ENCODE measurements around the gene LAMA4.
A peak's percentile ranks its signal among the peaks of the same experiment; 100 is the strongest.

Gene LAMA4

GRCh38 chr6:112205427-112206109 is 48.8 kb downstream of the LAMA4 start:
- Histone ChIP-seq H3K4ac (ENCODE audit: low read depth, low read length) (no peak overlapping the region), H3K9me3 (ENCODE audit: insufficient read depth, low read depth, low read length) (no peaks in the 10 kb centered on the region), H2BK12ac (ENCODE audit: low read length) (peak overlapping the region; percentile 27), H3K4me2 (ENCODE audit: low read length) (no peak overlapping the region), H2BK5ac (ENCODE audit: low read depth, low read length, poor library complexity) (peak overlapping the region; percentile 12), H3K14ac (ENCODE audit: low read length) (no peak overlapping the region), H3K9ac (ENCODE audit: low read length) (no peak overlapping the region), H2AK5ac (ENCODE audit: low read length) (no peak overlapping the region), H3K79me1 (ENCODE audit: low read length) (peaks cover 5% of the 10 kb centered on the region), H2BK120ac (ENCODE audit: insufficient read depth, low read length, poor library complexity) (peak overlapping the region; percentile 44), H3K27ac (ENCODE audit: low read depth, low read length) (no peak overlapping the region), H4K12ac (ENCODE audit: low read depth, low read length) (no peak overlapping the region), H3K79me2 (ENCODE audit: control insufficient read depth, insufficient read depth, low read length, poor library complexity) (no peaks in the 10 kb centered on the region), H3K23ac (ENCODE audit: low read length) (no peak overlapping the region), H3K36me3 (ENCODE audit: control insufficient read depth in 1 of 2, insufficient read depth in 2 of 2, low read length in 2 of 2) (no peaks in the 10 kb centered on the region), H4K8ac (ENCODE audit: low read depth, low read length) (no peak overlapping the region), H3K18ac (ENCODE audit: low read length) (no peak overlapping the region), H3K4me1 (ENCODE audit: control insufficient read depth in 1 of 2, insufficient read depth in 2 of 2, low read length in 2 of 2) (peaks cover 2 to 13% of the 10 kb centered on the region in 2 experiments), H2AFZ (ENCODE audit: insufficient read depth, low read length, poor library complexity) (no peak overlapping the region), H3K4me3 (ENCODE audit: low read depth, low read length) (no peak overlapping the region), H3K27me3 (ENCODE audit: insufficient read depth, low read length) (no peaks in the 10 kb centered on the region), H4K91ac (ENCODE audit: low read depth, low read length) (peak overlapping the region; percentile 20)
- WGBS (ENCODE audit: extremely low coverage, insufficient coverage, insufficient read length), result no CpG with 5 or more reads among the region's 5 CpGs
- DNase-seq, result no peak

GRCh38 chr6:112204350-112204706 is 50.0 kb downstream of the LAMA4 start:
- Histone ChIP-seq H3K4me1 (ENCODE audit: control insufficient read depth in 1 of 2, insufficient read depth in 2 of 2, low read length in 2 of 2) (peaks cover 2 to 13% of the 10 kb centered on the region in 2 experiments), H2AFZ (ENCODE audit: insufficient read depth, low read length, poor library complexity) (no peak overlapping the region), H4K8ac (ENCODE audit: low read depth, low read length) (no peak overlapping the region), H4K91ac (ENCODE audit: low read depth, low read length) (no peak overlapping the region), H3K36me3 (ENCODE audit: control insufficient read depth in 1 of 2, insufficient read depth in 2 of 2, low read length in 2 of 2) (no peaks in the 10 kb centered on the region), H4K12ac (ENCODE audit: low read depth, low read length) (no peak overlapping the region), H3K23ac (ENCODE audit: low read length) (no peak overlapping the region), H2BK120ac (ENCODE audit: insufficient read depth, low read length, poor library complexity) (no peak overlapping the region), H3K14ac (ENCODE audit: low read length) (no peak overlapping the region), H3K9ac (ENCODE audit: low read length) (no peak overlapping the region), H3K4me3 (ENCODE audit: low read depth, low read length) (no peak overlapping the region), H3K27ac (ENCODE audit: low read depth, low read length) (no peak overlapping the region), H3K4me2 (ENCODE audit: low read length) (no peak overlapping the region), H3K9me3 (ENCODE audit: insufficient read depth, low read depth, low read length) (no peaks in the 10 kb centered on the region), H2BK5ac (ENCODE audit: low read depth, low read length, poor library complexity) (no peak overlapping the region), H3K4ac (ENCODE audit: low read depth, low read length) (no peak overlapping the region), H3K79me1 (ENCODE audit: low read length) (peaks cover 5% of the 10 kb centered on the region), H2BK12ac (ENCODE audit: low read length) (no peak overlapping the region), H2AK5ac (ENCODE audit: low read length) (no peak overlapping the region), H3K79me2 (ENCODE audit: control insufficient read depth, insufficient read depth, low read length, poor library complexity) (no peaks in the 10 kb centered on the region), H3K18ac (ENCODE audit: low read length) (no peak overlapping the region), H3K27me3 (ENCODE audit: insufficient read depth, low read length) (no peaks in the 10 kb centered on the region)
- no CpG with 5 or more reads among the region's 4 CpGs for WGBS (ENCODE audit: extremely low coverage, insufficient coverage, insufficient read length)
- DNase-seq, result no peak

- Histone ChIP-seq H3K9me3 (ENCODE audit: insufficient read depth, low read depth, low read length) (no peaks in the 10 kb centered on the region), H3K36me3 (ENCODE audit: control insufficient read depth in 1 of 2, insufficient read depth in 2 of 2, low read length in 2 of 2) (no peaks in the 10 kb centered on the region), H3K27me3 (ENCODE audit: insufficient read depth, low read length) (no peaks in the 10 kb centered on the region), H2BK5ac (ENCODE audit: low read depth, low read length, poor library complexity) (no peak overlapping the region), H3K9ac (ENCODE audit: low read length) (no peak overlapping the region), H3K27ac (ENCODE audit: low read depth, low read length) (no peak overlapping the region), H4K12ac (ENCODE audit: low read depth, low read length) (no peak overlapping the region), H3K79me2 (ENCODE audit: control insufficient read depth, insufficient read depth, low read length, poor library complexity) (no peaks in the 10 kb centered on the region), H3K4me2 (ENCODE audit: low read length) (no peak overlapping the region), H3K23ac (ENCODE audit: low read length) (no peak overlapping the region), H3K4ac (ENCODE audit: low read depth, low read length) (no peak overlapping the region), H3K79me1 (ENCODE audit: low read length) (peaks cover 5% of the 10 kb centered on the region), H2AFZ (ENCODE audit: insufficient read depth, low read length, poor library complexity) (no peak overlapping the region), H3K14ac (ENCODE audit: low read length) (no peak overlapping the region), H2AK5ac (ENCODE audit: low read length) (no peak overlapping the region), H2BK120ac (ENCODE audit: insufficient read depth, low read length, poor library complexity) (no peak overlapping the region), H2BK12ac (ENCODE audit: low read length) (no peak overlapping the region), H4K91ac (ENCODE audit: low read depth, low read length) (no peak overlapping the region), H3K4me1 (ENCODE audit: control insufficient read depth in 1 of 2, insufficient read depth in 2 of 2, low read length in 2 of 2) (peaks cover 2 to 13% of the 10 kb centered on the region in 2 experiments), H3K4me3 (ENCODE audit: low read depth, low read length) (no peak overlapping the region), H4K8ac (ENCODE audit: low read depth, low read length) (no peak overlapping the region), H3K18ac (ENCODE audit: low read length) (no peak overlapping the region)
- DNase-seq, result peak; percentile 44 to 87
- WGBS (ENCODE audit: extremely low coverage, insufficient coverage, insufficient read length), result no CpG with 5 or more reads among the region's 6 CpGs
Measured at GRCh38 chr6:112203577-112204349, 50.6 kb downstream of the LAMA4 start.

- peaks cover 2 to 13% of the 10 kb centered on the region in 2 experiments for H3K4me1 ChIP-seq (ENCODE audit: control insufficient read depth in 1 of 2, insufficient read depth in 2 of 2, low read length in 2 of 2)
- H2AK5ac ChIP-seq (ENCODE audit: low read length), result no peak overlapping the region
- no peak overlapping the region for H4K8ac ChIP-seq (ENCODE audit: low read depth, low read length)
- no peak overlapping the region for H3K4ac ChIP-seq (ENCODE audit: low read depth, low read length)
- H2BK5ac ChIP-seq (ENCODE audit: low read depth, low read length, poor library complexity), result no peak overlapping the region
- no peak overlapping the region for H2BK12ac ChIP-seq (ENCODE audit: low read length)
- H2AFZ ChIP-seq (ENCODE audit: insufficient read depth, low read length, poor library complexity), result no peak overlapping the region
- WGBS (ENCODE audit: extremely low coverage, insufficient coverage, insufficient read length), result no CpG with 5 or more reads among the region's 12 CpGs
- H3K23ac ChIP-seq (ENCODE audit: low read length), result no peak overlapping the region
- H3K27me3 ChIP-seq (ENCODE audit: insufficient read depth, low read length), result no peaks in the 10 kb centered on the region
- no peak overlapping the region for H3K9ac ChIP-seq (ENCODE audit: low read length)
- no peaks in the 10 kb centered on the region for H3K9me3 ChIP-seq (ENCODE audit: insufficient read depth, low read depth, low read length)
- no peak overlapping the region for H3K14ac ChIP-seq (ENCODE audit: low read length)
- H3K18ac ChIP-seq (ENCODE audit: low read length), result peak overlapping the region; percentile 11
- no peak overlapping the region for H3K4me2 ChIP-seq (ENCODE audit: low read length)
- H3K79me2 ChIP-seq (ENCODE audit: control insufficient read depth, insufficient read depth, low read length, poor library complexity), result no peaks in the 10 kb centered on the region
- H4K12ac ChIP-seq (ENCODE audit: low read depth, low read length), result no peak overlapping the region
- no peak overlapping the region for H4K91ac ChIP-seq (ENCODE audit: low read depth, low read length)
- H2BK120ac ChIP-seq (ENCODE audit: insufficient read depth, low read length, poor library complexity), result no peak overlapping the region
- no peak overlapping the region for H3K27ac ChIP-seq (ENCODE audit: low read depth, low read length)
- no peaks in the 10 kb centered on the region for H3K36me3 ChIP-seq (ENCODE audit: control insufficient read depth in 1 of 2, insufficient read depth in 2 of 2, low read length in 2 of 2)
- H3K79me1 ChIP-seq (ENCODE audit: low read length), result peaks cover 5% of the 10 kb centered on the region
- H3K4me3 ChIP-seq (ENCODE audit: low read depth, low read length), result no peak overlapping the region
- peak; percentile 50 to 58 for DNase-seq
Measured at GRCh38 chr6:112202639-112203341, 51.6 kb downstream of the LAMA4 start.
